Spleen (tissue), 7 donors: ENCODE results near the gene LRCH1.

ENCODE experiments used
- CTCF ChIP-seq, 11 experiments: fragments of 200-600 bp in 7 of 11; fragments of 450-650 bp in 4 of 11; sonication (generic) in 4 of 11; IDR thresholded peaks in 8 of 11; conservative IDR thresholded peaks in 3 of 11; 1 replicate in 7 of 11; 2 replicates in 4 of 11; pipeline versions ENCODE4 v1.4.0 to v1.8.0; 2016 to 2021; ENCODE audit warnings: antibody characterized with exemption in 11 of 11, inconsistent platforms in 4 of 11, mild to moderate bottlenecking in 1 of 11
- POLR2A ChIP-seq, 3 donors: fragments of 450-650 bp; IDR thresholded peaks; one replicate each; pipeline ENCODE4 v1.5.1; 2017; ENCODE audit warnings: antibody characterized with exemption in 3 of 3, mild to moderate bottlenecking in 1 of 3
- POLR2AphosphoS5 ChIP-seq, 3 donors: sonication (generic); formaldehyde crosslinking; IDR thresholded peaks; one replicate each; pipeline ENCODE4 v1.5.1; 2017; ENCODE audit warnings: antibody characterized with exemption in 3 of 3
- donor health status: DM: no; HTN: no; CAD: no; lungs with moderate emphysema.
- donor health status: DM: no; HTN: no; CAD: no.
- donor health status: DM: no; HTN: no; CAD: no.

DNA sequence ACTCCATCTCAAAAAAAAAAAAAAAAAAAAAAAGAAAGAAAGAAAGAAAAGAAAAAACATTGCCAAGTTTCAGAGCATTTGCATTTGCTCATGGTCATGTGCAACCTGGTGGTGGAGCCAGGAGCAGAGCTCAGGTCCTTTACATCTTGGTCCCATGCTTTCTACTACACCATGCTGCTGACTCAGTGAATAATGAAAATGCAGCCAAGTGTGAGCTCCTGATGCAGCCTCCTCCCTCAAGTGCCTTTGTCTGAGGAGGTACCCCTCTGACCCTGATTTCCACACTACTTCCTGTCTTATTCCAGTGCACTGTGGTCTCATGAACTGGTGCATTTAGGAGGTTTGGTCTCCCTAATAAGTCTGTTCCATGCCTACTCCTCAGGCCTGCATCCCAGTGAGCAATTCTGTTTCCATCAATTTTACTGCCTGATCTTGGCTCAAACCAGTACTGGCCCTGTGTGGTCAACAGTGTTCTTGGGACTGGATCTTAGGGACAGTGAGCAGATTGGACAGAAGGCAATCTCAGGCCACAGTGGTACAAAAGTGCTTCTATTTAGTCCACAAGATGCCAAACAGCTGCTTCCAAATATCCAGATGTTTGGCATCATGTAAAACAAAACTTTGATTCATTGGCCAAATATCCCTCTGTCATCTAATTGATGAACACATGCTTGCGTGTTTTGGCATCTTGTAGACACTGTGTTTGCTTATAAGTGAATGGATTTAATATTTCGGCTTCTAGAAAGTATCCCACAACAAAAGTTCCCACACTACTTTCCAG is 28.8 kb upstream of the LRCH1 start:
- TF ChIP-seq POLR2A (IDR thresholded peaks at IDR 0.05) (no peak), CTCF (IDR thresholded peaks at IDR 0.05 in 8 of 11, conservative IDR thresholded peaks at IDR 0.05 in 3 of 11) (no peak), POLR2AphosphoS5 (IDR thresholded peaks at IDR 0.05) (no peak)
